ENCODE data around the gene ATXN1L.
"Not testable (repeated sequence)": the region's sequence is repeated elsewhere in the genome, so short reads cannot be mapped to it uniquely, and the experiment has no call there.

ATXN1L gene

GRCh38 chr16:71811261-71811803 lies 34.4 kb upstream of the ATXN1L start:
- no peak overlapping the region for H3K4me3 ChIP-seq (ENCODE audit: low read depth, low read length)
- no peak for TF ChIP-seq CTCF (conservative IDR thresholded peaks at IDR 0.05; ENCODE audit: low read depth, low read length)
- DNase-seq (ENCODE audit: low read depth) = peak; percentile 58

GRCh38 chr16:71817155-71817500 lies 28.6 kb upstream of the ATXN1L start:
- H3K4me3 ChIP-seq (ENCODE audit: low read depth, low read length); DNase-seq (ENCODE audit: low read depth): not testable (repeated sequence)

GRCh38 chr16:71826533-71827017 lies 19.2 kb upstream of the ATXN1L start:
- no peak for TF ChIP-seq CTCF (conservative IDR thresholded peaks at IDR 0.05; ENCODE audit: low read depth, low read length)
- no peak for DNase-seq (ENCODE audit: low read depth)
- H3K4me3 ChIP-seq (ENCODE audit: low read depth, low read length) = no peak overlapping the region

GRCh38 chr16:71830359-71830758 lies 15.4 kb upstream of the ATXN1L start:
- no peak for TF ChIP-seq CTCF (conservative IDR thresholded peaks at IDR 0.05; ENCODE audit: low read depth, low read length)
- DNase-seq (ENCODE audit: low read depth) = no peak
- H3K4me3 ChIP-seq (ENCODE audit: low read depth, low read length) = no peak overlapping the region

- DNase-seq (ENCODE audit: low read depth); H3K4me3 ChIP-seq (ENCODE audit: low read depth, low read length): not testable (repeated sequence)
These were observed 14.1 kb upstream of the ATXN1L start for GRCh38 chr16:71831698-71832097.

GRCh38 chr16:71832112-71832511 lies 13.7 kb upstream of the ATXN1L start:
- not testable (repeated sequence) for H3K4me3 ChIP-seq (ENCODE audit: low read depth, low read length); DNase-seq (ENCODE audit: low read depth)

- DNase-seq (ENCODE audit: low read depth) = no peak
- TF ChIP-seq CTCF (conservative IDR thresholded peaks at IDR 0.05; ENCODE audit: low read depth, low read length) = no peak
- H3K4me3 ChIP-seq (ENCODE audit: low read depth, low read length) = no peak overlapping the region
These were observed 11.5 kb upstream of the ATXN1L start for GRCh38 chr16:71834291-71834690.

GRCh38 chr16:71837150-71837549 lies 8.6 kb upstream of the ATXN1L start:
- TF ChIP-seq CTCF (conservative IDR thresholded peaks at IDR 0.05; ENCODE audit: low read depth, low read length) = no peak
- H3K4me3 ChIP-seq (ENCODE audit: low read depth, low read length) = no peak overlapping the region
- no peak for DNase-seq (ENCODE audit: low read depth)

GRCh38 chr16:71840052-71840451 lies 5.7 kb upstream of the ATXN1L start:
- no peak for DNase-seq (ENCODE audit: low read depth)
- TF ChIP-seq CTCF (conservative IDR thresholded peaks at IDR 0.05; ENCODE audit: low read depth, low read length) = no peak
- H3K4me3 ChIP-seq (ENCODE audit: low read depth, low read length) = no peak overlapping the region

Measured in choroid plexus epithelial cell (primary cell).